ENCODE measurements around the gene HSP90AB1.

Gene HSP90AB1

GRCh38 chr6:44217332-44218143 is 29.4 kb upstream of the HSP90AB1 start:
- H3K27ac ChIP-seq: peak overlapping the region; percentile 92
- TF ChIP-seq CTCF (conservative IDR thresholded peaks at IDR 0.05) (no peak), ZFX (IDR thresholded peaks at IDR 0.05) (0 out of 2 replicates have a peak, but pooled peaks have one; percentile 19)

GRCh38 chr6:44219053-44219814 is 27.7 kb upstream of the HSP90AB1 start:
- H3K27ac ChIP-seq: peak overlapping the region; percentile 92
- TF ChIP-seq CTCF (conservative IDR thresholded peaks at IDR 0.05) (no peak), ZFX (IDR thresholded peaks at IDR 0.05) (no peak)

DNA sequence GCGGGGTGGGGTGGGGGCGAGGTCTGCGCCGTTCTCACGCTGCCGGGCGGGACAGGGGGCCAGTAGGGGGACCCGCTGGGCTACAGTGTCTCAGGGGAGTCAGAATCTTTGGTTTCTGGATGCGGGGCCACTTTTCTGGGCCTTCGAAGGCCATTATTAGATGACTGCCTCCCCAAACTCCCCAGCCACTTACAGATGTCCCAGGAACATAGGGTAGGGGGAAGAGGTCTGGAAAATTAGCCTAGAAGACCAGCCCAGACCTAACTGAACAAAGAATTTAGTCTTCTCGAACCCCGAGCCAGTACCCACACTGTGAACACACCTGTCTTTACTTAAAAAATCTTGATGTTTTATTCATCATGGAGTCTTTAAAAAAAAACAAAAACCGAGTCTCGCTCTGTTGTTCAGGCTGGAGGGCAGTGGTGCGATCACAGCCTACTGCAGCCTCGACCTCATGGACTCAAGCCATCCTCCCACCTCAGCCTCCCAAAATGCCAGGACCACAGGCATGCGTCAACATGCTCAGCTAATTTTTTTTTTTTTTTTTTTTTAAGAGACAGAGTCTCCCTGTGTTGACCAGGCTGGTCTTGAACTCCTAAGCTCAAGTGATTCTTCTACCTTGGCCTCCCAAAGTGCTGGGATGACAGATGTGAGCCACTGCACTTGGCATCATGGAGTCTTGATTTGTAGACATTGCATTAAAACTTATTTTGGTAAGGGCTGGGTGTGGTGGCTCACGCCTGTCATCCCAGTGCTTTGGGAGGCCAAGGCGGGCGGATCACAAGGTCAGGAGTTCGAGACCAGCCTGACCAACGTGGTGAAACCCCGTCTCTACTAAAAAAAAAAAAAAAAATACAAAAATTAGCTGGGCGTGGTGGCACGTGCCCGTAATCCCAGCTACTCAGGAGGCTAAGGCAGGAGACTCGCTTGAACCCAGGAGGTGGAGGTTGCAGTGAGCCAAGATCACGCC is 26.8 kb upstream of the HSP90AB1 start:
- no peak overlapping the region; the same call in 1 of the 2 replicates for H3K27ac ChIP-seq
- TF ChIP-seq ZFX (IDR thresholded peaks at IDR 0.05): no peak

DNA sequence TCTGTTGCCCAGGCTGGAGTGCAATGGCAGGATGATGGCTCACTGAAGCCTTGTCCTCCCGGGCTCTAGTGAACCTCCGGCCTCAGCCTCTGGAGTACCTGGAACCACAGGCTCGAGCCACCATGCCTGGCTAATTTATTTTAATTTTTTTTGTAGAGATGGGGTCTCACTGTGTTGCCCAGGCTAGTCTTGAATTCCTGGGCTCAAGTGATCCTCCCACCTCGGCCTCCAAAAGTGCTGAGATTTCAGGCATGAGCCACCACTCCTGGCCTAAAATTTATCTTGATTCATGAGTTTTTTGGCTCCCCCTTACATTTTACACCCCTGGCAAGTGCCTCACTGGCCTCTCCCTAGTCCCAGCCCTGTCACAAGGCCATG is 26.0 kb upstream of the HSP90AB1 start:
- H3K27ac ChIP-seq: peak overlapping the region; percentile 20
- TF ChIP-seq ZFX (IDR thresholded peaks at IDR 0.05) (no peak), CTCF (conservative IDR thresholded peaks at IDR 0.05) (no peak)

- H3K27ac ChIP-seq: peak overlapping the region; percentile 20
- TF ChIP-seq CTCF (conservative IDR thresholded peaks at IDR 0.05) (no peak; the same call in 1 of the 2 replicates), ZFX (IDR thresholded peaks at IDR 0.05) (no peak)
These were observed 25.5 kb upstream of the HSP90AB1 start for GRCh38 chr6:44221291-44221960.

DNA sequence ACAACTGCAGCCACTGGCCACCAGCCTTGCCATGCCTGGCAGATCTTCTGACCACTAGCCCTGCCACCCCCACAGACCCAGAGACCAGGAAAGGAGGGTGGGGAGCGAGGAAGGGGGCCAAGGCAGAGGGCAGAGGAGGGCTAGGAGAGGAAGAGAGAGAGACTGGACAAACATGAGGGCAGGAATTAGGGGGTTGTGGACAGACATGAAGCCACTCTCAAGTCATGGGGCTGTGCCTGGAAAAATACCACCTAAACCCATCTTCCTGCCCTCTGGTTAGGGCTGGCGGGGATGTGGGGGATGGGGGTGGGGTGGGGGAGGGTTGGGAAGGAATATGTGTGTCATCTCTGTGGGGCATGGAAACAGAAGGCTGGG is 25.0 kb upstream of the HSP90AB1 start:
- peak overlapping the region; percentile 20; the same call in 1 of the 2 replicates for H3K27ac ChIP-seq
- no peak for TF ChIP-seq CTCF (conservative IDR thresholded peaks at IDR 0.05)
- no peak for TF ChIP-seq ZFX (IDR thresholded peaks at IDR 0.05)
